GM19455 (cell line): ENCODE results near the gene FGFRL1.

ENCODE experiments used
- ATAC-seq: cut with Tn5 transposase; IDR thresholded peaks from one replicate; pipeline ENCODE4 v1.9.1; 2021; ENCODE audit not compliant: unreplicated experiment

FGFRL1 gene

DNA sequence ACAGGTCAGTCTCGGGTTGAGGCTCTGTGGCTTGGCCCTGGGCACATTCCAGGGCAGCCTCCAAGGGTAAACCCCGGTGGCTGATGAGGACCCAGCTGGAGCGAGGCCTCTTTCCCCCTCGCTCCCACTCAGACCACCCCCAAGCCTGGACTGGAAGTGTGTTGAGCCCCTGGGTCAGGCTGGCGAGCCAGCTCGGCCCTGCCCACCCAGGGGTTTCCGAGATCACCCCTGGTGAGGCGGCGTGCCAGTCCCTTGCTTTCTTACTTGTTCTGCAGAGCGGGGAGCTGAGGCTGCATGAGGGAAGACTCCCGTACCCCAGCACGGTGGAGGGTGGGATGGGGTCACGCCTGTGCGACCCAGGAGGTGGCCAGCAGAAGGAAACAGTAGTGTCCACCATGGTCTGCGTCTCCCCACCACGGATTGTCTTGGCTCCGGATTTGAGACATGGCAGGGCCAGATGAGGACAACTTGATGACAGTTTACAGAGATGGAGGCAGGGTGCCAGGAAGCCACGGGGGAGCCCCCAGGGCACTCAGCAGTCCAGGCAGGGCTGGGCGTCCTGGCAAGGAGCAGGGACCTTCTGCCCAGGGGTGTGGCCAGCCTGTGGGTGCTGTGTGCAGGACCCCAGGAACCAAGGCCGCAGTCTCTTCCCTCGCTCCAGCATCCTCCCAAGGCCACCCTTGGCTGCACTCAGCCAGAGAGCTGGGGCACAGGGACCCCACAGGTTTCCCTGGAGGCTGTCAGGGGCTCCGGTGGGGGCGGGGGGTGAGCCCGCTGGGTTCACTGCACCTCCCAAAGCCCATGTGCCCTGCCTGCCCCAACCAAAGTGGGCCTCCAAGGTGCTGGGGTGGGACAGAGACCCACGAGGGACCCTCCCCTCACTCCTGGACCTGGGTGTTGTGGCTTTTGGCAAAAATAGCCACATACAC, 6.6 kb upstream of the FGFRL1 start:
- ATAC-seq: no peak

DNA sequence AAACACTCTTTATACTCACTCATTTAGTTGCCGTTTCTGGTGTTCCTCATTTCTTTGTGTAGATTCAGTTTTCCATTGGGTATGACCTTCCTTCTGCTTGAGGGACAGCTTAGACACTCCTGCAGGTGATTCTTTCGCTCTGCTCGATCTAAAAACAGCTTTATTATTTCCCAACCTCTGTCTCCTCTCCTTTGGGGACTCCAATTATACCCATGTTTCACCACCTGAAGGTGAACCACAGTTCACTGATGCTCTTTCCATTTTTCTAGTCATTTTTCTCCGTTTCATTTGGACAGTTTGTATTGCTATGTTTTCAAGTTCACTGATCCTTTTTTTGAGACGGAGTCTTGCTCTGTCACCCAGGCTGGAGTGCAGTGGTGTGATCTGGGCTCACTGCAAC, 4.6 kb upstream of the FGFRL1 start:
- ATAC-seq: no peak

DNA sequence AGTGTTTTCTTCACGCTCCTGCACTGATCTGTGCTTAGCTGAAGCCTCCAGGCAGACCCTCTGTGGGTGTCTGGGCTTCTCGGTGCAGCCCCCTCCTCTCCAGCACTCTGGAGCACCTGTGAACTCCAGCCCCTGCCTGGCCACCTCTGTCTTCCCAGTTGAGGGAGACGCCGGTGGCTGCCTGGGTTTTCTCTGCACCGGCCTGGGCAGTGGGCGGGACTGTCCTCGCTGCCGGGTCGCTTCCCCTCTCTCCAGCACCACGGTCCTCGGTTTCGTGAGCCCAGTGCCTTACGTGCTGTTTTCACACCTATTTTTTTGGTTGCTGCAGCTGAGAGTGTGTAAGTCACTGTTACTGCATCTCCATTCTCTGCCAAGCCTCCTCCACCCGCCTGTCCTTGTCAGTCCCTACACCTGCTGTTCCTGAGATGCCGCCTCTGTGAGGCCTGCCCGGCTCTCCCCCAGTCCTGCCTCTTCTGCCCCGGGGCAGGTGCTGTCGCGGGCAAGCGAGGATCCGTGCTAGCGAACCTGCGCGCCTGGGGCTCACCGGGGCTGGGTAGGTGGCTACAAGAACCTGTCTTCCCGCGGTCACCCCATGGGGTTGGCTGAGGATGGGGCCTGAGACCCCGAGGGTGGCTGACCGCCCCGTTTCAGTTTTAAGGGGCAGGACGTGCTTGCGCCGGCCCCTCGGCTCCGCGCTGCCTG, 2.4 kb upstream of the FGFRL1 start:
- no peak for ATAC-seq

DNA sequence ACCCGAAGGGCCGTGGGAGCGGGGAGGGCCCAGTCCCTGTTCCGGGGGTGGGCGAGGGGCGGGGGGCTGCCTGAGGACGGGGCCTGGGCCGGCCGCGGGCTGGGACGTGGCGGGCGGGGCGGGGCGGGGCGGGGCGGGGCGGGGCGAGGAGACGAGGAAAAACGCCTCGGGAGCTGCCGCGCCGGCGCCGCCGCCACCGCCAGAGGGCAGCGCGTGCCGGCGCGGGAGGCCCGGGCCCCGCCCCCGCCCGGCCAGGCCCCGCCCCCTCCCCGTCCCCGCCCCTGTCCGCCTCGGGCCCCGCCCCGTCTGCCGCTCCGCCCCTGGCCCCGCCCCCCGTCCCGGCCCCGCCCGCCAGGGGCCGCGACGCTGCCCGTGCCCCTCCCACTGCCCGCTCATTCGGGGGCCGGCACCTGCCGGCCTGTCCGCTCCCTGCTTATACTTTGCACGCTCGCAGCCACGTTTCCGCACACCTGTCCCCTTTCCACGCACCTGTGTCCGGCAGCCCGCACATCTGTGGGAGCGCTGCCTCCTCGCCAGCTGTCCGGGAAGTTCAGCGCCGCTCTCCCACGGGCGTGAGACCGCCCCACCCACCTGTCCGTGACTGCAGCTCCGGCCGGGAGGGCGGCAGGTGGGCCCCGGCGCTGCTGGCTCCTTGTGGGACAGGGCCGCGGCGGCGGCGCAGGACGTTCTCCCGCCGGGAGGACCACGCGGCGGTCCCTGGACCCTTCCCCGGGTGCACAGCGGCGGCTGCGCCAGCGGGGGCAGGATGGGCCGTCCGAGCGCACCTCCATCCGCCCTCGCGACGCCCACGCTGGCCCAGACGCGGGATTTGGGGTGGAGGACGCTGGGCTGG, 1.7 kb upstream of the FGFRL1 start:
- ATAC-seq: peak; percentile 35

DNA sequence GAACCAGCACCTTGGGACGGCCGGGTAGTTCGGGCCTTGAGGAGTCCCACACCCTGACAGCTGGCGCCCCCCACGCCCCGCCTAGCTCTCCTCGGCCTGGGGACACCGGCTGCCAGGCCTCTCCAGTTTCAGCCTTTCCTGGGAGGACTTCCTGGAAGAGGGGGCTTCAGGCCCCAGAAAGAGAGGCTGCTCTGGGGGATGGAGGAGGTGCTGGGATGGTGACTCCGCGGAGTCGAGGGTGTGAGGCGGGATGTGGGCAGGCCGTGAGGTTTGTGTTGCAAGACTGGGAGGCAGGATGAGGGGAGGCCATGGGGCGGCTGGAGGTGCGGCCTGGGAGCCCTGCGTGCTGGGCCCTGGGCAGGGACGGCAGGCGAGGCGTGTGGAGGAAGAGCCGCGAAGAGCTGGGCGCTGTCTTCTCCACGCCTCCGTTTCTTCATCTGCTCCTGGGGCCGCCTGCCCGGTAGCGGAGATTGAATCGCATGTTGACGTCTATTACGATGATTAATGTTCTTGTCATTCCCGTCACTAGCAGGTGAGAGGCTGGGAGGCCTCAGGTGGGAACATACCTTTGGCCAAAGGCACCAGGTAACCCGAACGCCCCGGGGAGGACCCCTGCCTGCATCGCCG, 918 bp upstream of the FGFRL1 start:
- peak; percentile 19 for ATAC-seq

DNA sequence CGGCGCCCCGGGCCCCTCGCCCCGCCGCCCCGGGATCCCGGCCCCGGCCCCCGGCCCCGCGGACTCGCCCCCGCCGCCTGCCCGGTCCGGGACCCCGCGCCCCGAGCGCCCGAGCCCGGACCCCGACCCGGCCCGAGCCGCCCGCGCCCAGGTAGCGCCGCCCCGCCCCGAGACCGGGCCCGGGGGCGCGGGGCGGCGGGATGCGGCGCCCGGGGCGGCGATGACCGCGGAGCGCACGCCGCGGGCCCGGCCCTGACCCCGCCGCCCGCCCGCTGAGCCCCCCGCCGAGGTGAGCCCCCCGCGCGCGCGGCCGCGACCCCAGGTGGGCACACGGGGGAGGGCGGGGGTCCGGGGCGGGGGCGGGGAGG, 224 bp downstream of the FGFRL1 start:
- ATAC-seq: no peak

DNA sequence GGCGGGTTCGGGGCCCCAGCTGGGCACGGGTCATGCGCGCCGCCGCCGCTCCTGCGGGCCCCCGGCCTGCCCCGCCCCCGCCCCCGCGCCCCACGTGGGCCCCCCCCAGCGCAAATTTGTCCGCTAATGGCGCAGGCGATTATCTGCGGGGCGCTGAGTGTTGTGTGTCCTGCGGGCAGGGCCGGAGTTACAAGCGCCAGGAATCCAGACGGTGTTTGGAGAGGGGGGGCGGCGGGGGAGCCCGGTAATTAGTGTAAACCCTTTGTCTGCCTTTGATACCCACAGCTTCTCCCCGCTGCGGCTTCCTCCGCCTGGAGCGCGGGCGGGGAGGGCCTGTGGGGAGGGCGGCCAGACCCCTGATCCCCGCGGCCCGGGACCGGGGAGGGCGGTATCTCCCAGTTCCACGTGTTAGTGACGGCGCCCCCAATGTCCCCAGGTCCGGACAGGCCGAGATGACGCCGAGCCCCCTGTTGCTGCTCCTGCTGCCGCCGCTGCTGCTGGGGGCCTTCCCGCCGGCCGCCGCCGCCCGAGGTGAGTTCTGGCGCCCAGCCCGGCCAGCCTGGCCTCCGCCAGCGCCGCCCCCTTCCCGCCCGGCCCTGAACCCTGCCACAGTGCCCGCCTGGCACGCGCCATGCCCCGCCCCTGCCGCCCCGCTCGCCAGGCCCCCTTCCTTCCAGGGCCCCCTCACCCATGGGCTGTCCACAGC, 761 bp downstream of the FGFRL1 start:
- ATAC-seq: no peak

DNA sequence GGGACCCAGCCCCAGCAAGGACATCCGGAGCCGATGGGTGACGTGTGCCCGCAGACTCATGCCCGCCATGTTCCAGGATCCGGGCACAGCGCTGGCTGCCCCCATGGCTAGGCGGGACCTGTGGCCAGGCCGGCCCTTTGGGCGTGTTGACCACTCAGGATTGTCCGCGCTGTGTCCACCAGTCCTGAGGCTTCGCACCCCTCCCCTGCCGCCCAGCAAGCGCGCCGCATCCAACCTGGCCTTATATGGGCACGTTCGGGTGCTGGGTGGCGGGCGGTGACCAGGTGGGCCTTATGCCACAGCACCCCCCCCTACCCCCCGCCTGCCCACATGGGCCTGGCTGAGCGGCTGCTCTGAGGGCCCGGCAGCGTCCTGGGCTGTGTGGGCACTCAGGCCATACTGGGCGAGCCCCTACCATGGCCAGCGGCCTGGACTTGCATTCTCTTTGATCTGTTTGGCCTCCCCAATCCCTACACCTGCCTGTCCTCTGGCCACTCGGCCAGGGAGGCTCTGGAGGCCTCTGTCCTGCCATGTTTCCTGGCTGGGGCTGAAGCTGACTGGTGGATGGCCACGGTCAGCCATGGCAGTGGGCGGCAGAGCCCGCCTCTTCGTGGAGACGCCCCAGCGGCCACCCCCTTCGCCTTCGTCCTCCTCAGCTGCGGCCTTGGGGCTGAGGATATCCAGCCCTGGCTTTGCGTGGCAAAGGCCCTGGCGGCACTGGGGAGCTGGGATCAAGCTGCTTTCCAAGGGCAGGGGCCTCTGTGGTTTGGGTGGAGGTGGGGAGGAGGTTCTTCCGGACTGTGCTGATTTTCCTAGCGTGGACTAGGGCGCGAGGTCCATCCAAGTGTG, 2.0 kb downstream of the FGFRL1 start:
- no peak for ATAC-seq

DNA sequence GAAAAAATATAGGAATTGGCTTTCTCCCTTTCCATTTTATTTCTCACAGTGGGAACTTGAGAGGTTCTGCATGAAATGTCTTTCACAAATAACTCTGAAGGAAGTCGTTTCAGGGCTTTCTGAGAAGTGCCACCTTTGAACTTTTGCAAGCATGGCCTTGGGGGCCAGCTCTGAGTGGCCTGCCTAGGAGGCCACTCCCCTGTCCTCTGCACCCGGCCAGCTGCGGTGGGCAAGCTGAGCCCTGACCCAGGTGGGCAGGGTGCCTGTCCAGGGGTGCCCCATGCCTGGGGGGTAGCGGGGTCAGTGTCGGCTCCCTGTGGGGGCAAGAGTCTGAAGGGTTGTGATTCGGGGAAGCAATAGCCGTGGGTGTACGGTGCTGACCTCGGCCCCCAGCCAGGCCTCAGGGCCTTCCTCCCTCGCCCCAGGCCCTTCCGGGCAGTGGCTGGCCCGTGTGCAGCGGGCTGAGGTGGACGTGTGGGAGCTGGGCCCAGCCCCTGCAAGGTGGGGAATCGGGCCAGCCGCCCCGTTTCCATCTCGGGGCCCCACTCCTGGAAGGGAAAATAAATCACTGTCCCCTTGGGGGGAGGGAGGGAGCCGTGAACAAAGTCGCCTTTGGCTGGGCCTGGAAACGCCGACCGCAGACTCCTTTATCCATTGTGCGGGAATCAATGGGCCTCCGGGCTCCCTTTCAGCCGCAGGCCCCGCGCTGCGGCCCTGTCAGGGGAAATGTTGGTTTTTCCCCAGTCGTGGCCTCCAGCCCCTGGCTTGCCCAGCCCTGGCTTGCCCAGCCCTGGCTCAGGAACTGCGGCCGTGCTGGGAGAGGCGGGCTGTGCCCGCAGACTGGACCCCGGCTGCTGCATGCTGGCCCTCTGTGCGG, 3.1 kb downstream of the FGFRL1 start:
- ATAC-seq: no peak

DNA sequence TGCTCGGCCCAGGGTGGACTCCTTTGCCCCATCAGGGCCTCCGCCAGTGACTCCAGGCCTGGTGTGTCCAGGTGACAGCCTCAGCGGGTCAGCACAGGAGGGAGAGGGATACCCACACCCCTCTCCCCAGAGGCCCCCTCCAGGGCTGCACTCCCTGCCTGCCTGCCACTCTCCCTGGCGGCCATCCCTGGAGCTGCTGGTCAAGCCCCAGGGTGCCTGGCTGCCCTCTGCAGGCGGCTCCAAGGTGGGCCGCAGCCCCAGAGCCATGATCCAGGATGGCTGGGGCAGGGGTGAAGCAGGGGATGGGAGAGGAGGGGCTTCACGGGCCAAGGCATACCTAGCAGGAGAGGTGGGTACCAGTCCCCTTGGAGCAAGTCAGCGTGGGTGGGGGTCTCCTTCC, 3.8 kb downstream of the FGFRL1 start:
- ATAC-seq: no peak

DNA sequence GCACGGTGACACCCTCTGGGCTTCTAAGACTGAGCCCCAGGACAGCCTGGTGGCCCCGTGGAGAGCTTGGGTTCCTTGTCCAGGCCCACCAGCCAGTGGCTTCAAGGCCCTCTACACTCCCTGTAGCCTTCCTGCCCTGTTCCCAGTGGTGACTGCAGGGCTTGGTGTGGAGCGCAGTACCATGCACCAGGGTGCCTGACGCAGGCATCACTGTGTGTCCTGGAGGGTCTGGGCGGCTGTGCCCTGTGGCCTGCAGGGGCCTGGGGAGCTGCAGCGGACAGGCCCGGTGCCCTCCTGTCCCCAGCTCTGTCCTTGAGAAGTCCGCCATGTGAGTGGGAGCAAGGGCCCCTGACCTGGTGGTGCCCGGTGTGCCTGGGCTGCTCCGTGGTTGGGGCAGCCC, 4.3 kb downstream of the FGFRL1 start:
- ATAC-seq: no peak

DNA sequence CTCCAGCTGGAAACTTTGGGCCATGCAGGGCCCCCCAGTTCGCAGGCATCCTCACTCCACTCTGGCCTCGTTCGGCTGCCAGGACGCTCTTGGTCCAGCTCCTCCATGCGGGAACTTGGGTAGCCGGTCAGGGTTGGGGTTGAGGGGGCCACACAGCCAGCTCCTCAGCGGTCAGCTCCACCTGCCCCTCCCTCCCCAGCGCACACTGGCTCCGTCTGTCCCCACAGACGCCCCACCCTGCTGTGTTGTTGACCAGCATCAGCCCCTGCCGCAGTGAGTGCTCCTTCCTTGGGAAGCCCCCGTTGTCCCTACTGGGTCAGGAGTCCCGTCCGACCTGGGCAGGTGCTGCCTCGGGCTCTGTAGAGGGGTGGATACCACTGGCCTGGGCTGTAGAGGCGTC, 5.8 kb downstream of the FGFRL1 start:
- no peak for ATAC-seq

DNA sequence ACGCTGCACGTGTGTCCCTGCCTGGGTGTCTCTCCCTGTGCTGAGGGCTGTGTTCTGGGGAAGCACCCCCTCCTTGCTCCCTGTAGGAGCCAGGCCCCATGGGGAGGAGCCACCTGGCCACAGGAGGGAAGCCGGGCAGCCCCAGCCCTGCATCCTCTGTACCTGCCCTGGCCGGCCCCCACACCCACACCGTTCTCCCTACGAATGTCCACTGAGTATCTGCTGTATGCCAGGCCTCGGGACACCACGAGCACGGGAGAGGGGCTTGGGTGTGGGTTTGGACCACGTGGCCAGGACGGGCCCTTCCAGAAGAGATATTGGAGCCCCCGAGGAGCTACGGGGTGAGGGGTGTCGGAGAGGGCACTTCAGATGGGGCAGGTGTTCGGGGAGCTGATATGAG, 6.3 kb downstream of the FGFRL1 start:
- no peak for ATAC-seq

DNA sequence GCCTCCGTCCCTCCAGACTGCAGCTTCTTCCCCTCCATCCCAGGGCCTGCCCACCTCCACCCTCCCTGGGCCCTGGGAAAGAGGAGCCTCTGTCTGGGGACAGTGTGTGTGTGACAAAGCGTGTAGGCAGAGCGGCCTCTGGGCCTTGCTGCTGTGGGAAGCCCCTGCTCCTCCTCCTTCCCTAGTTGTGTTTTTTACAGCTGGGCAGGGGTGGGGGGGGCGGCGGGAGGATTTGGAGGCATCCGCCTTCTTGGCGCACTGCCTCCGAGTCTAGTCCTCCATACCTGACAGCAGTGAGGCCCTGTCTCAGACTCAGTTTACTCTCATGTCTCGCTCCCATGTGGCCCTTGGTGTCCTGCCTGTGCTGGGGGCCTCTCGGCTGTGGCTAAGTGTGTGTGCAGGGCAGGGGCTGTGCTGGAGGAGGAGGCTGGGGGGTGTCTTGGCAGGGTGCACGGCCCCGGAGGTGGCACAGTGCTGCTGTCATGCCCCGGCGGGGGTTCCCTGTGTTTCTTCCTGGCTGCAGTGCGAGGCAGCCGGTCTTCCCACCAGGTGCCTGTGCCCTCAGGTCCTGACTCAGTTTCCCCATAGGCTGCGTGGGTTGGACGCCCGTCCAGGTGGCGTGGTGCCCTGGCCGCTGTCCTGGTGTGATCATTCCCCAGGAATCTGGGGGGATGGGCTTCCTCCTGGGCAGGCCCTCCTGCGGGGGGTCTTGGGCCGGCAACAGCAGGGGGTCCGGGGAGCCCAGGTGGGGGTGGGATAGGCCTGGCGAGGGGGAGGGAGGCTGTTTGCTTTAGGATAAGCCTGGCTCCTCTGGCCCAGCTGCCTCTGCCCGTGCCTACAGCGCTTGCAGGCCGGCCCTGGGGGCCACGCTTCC, 7.0 kb downstream of the FGFRL1 start:
- no peak for ATAC-seq

DNA sequence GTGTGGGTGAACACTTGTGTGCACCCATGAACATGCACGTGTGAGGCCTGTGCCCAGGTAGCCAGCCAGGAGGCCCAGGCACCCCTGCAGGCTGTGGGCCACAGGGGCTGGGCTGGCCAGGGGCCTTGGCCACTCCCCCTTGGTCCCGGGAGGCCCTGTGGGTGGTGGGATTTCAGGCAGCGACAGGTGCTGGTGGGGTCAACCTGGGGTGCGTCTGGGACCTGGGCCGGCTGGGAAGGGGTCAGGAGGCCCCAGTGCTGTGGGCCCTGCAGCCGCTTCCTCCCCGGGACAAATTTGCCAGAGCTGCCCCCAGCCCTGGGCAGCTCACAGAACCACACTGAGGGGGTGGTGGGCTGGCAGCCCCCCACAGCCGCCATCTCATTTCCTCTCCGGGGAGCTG, 7.9 kb downstream of the FGFRL1 start:
- no peak for ATAC-seq

DNA sequence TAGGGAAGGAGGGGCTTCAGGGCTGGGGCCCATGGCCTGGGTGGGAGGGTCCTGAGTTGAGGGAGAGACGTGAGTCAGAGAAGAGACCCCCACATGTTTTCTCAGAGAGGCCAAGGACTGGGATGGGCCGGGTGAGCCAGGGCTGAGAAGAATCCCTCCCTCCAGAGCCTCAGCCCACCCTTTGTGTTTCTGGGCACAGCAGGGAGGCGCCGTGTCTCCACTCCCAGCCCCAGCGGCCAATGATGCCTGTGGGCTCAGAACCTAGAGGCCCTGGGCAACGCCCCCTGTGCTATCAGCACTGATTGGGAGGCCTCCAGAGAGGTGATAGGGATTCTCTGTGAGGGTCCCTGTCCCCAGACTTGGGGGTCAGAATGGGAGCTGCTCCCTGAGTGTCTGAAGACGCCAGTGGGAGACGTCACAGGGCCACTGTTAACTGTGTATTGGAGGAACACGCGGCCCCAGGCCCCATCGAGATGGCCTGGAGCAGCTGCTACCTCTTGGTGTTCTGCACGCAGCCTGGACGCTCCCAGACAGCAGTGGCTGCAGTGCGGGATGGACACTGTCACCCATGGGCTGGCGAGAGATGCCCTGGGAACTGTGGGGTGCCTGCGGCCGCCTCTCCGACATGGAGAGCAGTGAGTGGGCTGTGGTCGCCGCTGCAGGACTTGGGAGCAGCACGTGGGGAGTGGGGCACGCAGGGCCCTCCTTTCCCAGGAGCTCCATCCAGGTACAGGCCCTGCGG, 8.5 kb downstream of the FGFRL1 start:
- ATAC-seq: no peak
